Fibroblast of lung (primary cell): ENCODE measurements around the gene RHBG. TPM values are rescaled to one million over a fixed set of nuclear protein-coding genes. Genes with fewer than 3 reads are reported as not detected.

ENCODE experiments used
- DNase-seq, 2 donors: peaks; one replicate each; pipeline versions ENCODE4 v3.0.0 to v3.0.0-alpha.2; 2010; ENCODE audit warnings: low read depth in 2 of 2
- H2AFZ ChIP-seq: 2 replicates; pipeline ENCODE4 v1.5.1; 2012; ENCODE audit warnings: low read length, control low read depth, inconsistent platforms
- H3K27ac ChIP-seq: 2 replicates; pipeline ENCODE4 v1.5.1; 2011; ENCODE audit warnings: low read length, control low read depth; ENCODE audit not compliant: insufficient read depth
- H3K27me3 ChIP-seq: 2 replicates; pipeline ENCODE4 v1.5.1; 2011; ENCODE audit warnings: mild to moderate bottlenecking, low read length; ENCODE audit not compliant: control insufficient read depth, insufficient read depth
- H3K36me3 ChIP-seq: 2 replicates; pipeline ENCODE4 v1.5.1; 2011; ENCODE audit warnings: low read length; ENCODE audit not compliant: control insufficient read depth, insufficient read depth
- H3K4me1 ChIP-seq: 2 replicates; pipeline ENCODE4 v1.5.1; 2011; ENCODE audit warnings: low read length; ENCODE audit not compliant: control insufficient read depth, insufficient read depth; ENCODE audit errors: extremely low read depth
- H3K4me2 ChIP-seq: 2 replicates; pipeline ENCODE4 v1.5.1; 2011; ENCODE audit warnings: low read length, control low read depth; ENCODE audit not compliant: insufficient read depth; ENCODE audit errors: extremely low read depth
- H3K4me3 ChIP-seq, 4 experiments: fragments of 200-600 bp in 1 of 4; sonication (generic) in 1 of 4; replicated peaks in 1 of 4; 2 replicates each; pipeline ENCODE4 v1.5.1; 2011 to 2016; ENCODE audit warnings: low read length in 4 of 4, low read depth in 3 of 4, mild to moderate bottlenecking in 3 of 4, control low read depth in 2 of 4, inconsistent platforms in 1 of 4, mixed read lengths in 1 of 4; ENCODE audit not compliant: insufficient read depth in 1 of 4; ENCODE audit errors: control extremely low read depth in 1 of 4
- H3K79me2 ChIP-seq: 2 replicates; pipeline ENCODE4 v1.5.1; 2012; ENCODE audit warnings: mild to moderate bottlenecking, low read length, inconsistent platforms; ENCODE audit not compliant: control insufficient read depth, insufficient read depth
- H3K9ac ChIP-seq: 2 replicates; pipeline ENCODE4 v1.5.1; 2011; ENCODE audit warnings: mild to moderate bottlenecking, low read length, control low read depth; ENCODE audit not compliant: insufficient read depth
- H3K9me3 ChIP-seq: 2 replicates; pipeline ENCODE4 v1.5.1; 2012; ENCODE audit warnings: low read depth, low read length; ENCODE audit not compliant: control insufficient read depth, insufficient read depth
- H4K20me1 ChIP-seq: 2 replicates; pipeline ENCODE4 v1.5.1; 2011; ENCODE audit warnings: low read length; ENCODE audit not compliant: control insufficient read depth, insufficient read depth; ENCODE audit errors: extremely low read depth
- CTCF ChIP-seq, 2 donors: IDR thresholded peaks in 1 of 2; conservative IDR thresholded peaks in 1 of 2; 1 replicate in 1 of 2; 2 replicates in 1 of 2; pipeline ENCODE4 v1.5.1; 2011 to 2012; ENCODE audit warnings: low read length in 2 of 2, control low read depth in 1 of 2, inconsistent platforms in 1 of 2, low read depth in 1 of 2, mild to moderate bottlenecking in 1 of 2
- EZH2 ChIP-seq: IDR thresholded peaks from 2 replicates; pipeline ENCODE4 v1.5.1; 2012; ENCODE audit warnings: low read length, control low read depth, mild to moderate bottlenecking; ENCODE audit errors: missing control alignments
- polyA plus RNA-seq, 2 donors: library from polyadenylated mRNA; depleted of rRNA in 1 of 2; stranded (reverse) in 1 of 2; unstranded in 1 of 2; fragments of >200 nt; gene quantifications; 2 replicates each; pipeline ENCODE4 v1.2.1, GENCODE V29; 2011 to 2012; ENCODE audit warnings: missing spikeins in 1 of 2
- total RNA-seq: library from RNA; depleted of rRNA; stranded (reverse); fragments of >200 nt; gene quantifications from 2 replicates; pipeline ENCODE4 v1.2.1, GENCODE V29; 2014

RHBG gene
- total and polyA plus RNA-seq, 2 donors (not counting 1 experiment from before 2014, with no cell fraction given), result not detected

GRCh38 chr1:156392452-156392853 is 23.4 kb downstream of the RHBG start:
- peaks cover 31% of the 10 kb centered on the region for H3K27me3 ChIP-seq
- no peak for DNase-seq

GRCh38 chr1:156393095-156393494 is 24.1 kb downstream of the RHBG start:
- Histone ChIP-seq H3K79me2 (no peaks in the 10 kb centered on the region), H3K4me2 (no peak overlapping the region), H3K4me1 (no peaks in the 10 kb centered on the region), H3K27me3 (peaks cover 26% of the 10 kb centered on the region), H2AFZ (no peak overlapping the region), H4K20me1 (no peaks in the 10 kb centered on the region), H3K9ac (no peak overlapping the region), H3K36me3 (no peaks in the 10 kb centered on the region), H3K9me3 (no peaks in the 10 kb centered on the region), H3K27ac (no peak overlapping the region), H3K4me3 (no peak overlapping the region)
- TF ChIP-seq CTCF (conservative IDR thresholded peaks at IDR 0.05 in 1 of 2, IDR thresholded peaks at IDR 0.05 in 1 of 2; ENCODE audit: low read depth in 1 of 2, low read length in 2 of 2) (no peak), EZH2 (no peak)
- DNase-seq, result no peak

More at GRCh38 chr1:156392452-156392853, 23.4 kb downstream of the RHBG start:
- no peaks in the 10 kb centered on the region for H3K79me2 ChIP-seq
- H2AFZ ChIP-seq, result no peak overlapping the region
- H3K4me2 ChIP-seq, result no peak overlapping the region
- H3K4me1 ChIP-seq, result no peaks in the 10 kb centered on the region
- H3K27ac ChIP-seq, result no peak overlapping the region
- H3K36me3 ChIP-seq, result no peaks in the 10 kb centered on the region
- H3K9ac ChIP-seq, result no peak overlapping the region
- H4K20me1 ChIP-seq, result no peaks in the 10 kb centered on the region
- no peak for TF ChIP-seq EZH2
- no peak for TF ChIP-seq CTCF (conservative IDR thresholded peaks at IDR 0.05 in 1 of 2, IDR thresholded peaks at IDR 0.05 in 1 of 2; ENCODE audit: low read depth in 1 of 2, low read length in 2 of 2)
- H3K9me3 ChIP-seq, result no peaks in the 10 kb centered on the region
- H3K4me3 ChIP-seq, result no peak overlapping the region

GRCh38 chr1:156394082-156394481 is 25.1 kb downstream of the RHBG start:
- H2AFZ ChIP-seq, result no peak overlapping the region
- H3K36me3 ChIP-seq, result no peaks in the 10 kb centered on the region
- H3K4me2 ChIP-seq, result no peak overlapping the region
- H3K27ac ChIP-seq, result no peak overlapping the region
- H3K79me2 ChIP-seq, result no peaks in the 10 kb centered on the region
- no peaks in the 10 kb centered on the region for H4K20me1 ChIP-seq
- no peaks in the 10 kb centered on the region for H3K9me3 ChIP-seq
- no peak overlapping the region for H3K9ac ChIP-seq
- H3K4me3 ChIP-seq, result no peak overlapping the region
- H3K27me3 ChIP-seq, result peaks cover 17% of the 10 kb centered on the region
- H3K4me1 ChIP-seq, result no peaks in the 10 kb centered on the region
- no peak for DNase-seq
- TF ChIP-seq EZH2 (no peak), CTCF (conservative IDR thresholded peaks at IDR 0.05 in 1 of 2, IDR thresholded peaks at IDR 0.05 in 1 of 2; ENCODE audit: low read depth in 1 of 2, low read length in 2 of 2) (no peak)
